Right lobe of liver (tissue), 6 donors: Measurements from ENCODE around the gene HCN2. TPM values are rescaled to one million over a fixed set of nuclear protein-coding genes. Genes with fewer than 3 reads are reported as not detected.
"Not testable (repeated sequence)": the region's sequence is repeated elsewhere in the genome, so short reads cannot be mapped to it uniquely, and the experiment has no call there.

ENCODE experiments used
- ATAC-seq, 4 donors: fragments of 200-7000 bp; cut with Tn5 transposase; one replicate each; pipeline ENCODE4 v1.9.1; 2020; ENCODE audit warnings: mild to moderate bottlenecking in 4 of 4, moderate library complexity in 4 of 4
- DNase-seq, 3 donors: peaks; one replicate each; pipeline ENCODE4 v3.0.0-alpha.2; 2020
- H3K27ac ChIP-seq, 3 donors: fragments of 200-600 bp; one replicate each; pipeline ENCODE4 v1.8.0; 2022
- H3K27me3 ChIP-seq, 2 donors: fragments of 200-600 bp; one replicate each; pipeline ENCODE4 v1.8.0; 2022
- H3K36me3 ChIP-seq, 4 donors: fragments of 200-600 bp; sonication (generic) in 1 of 4; one replicate each; pipeline versions ENCODE4 v1.5.1 to v1.8.0; 2017 to 2022; ENCODE audit warnings: control low read depth in 1 of 4
- H3K4me1 ChIP-seq, 4 donors: fragments of 200-600 bp; sonication (generic) in 1 of 4; one replicate each; pipeline versions ENCODE4 v1.5.1 to v1.8.0; 2017 to 2022; ENCODE audit warnings: control low read depth in 1 of 4
- H3K4me3 ChIP-seq, 3 donors: fragments of 200-600 bp; one replicate each; pipeline ENCODE4 v1.8.0; 2022
- H3K9me3 ChIP-seq, 4 donors: fragments of 200-600 bp; sonication (generic) in 1 of 4; one replicate each; pipeline versions ENCODE4 v1.5.1 to v1.8.0; 2017 to 2022; ENCODE audit warnings: control low read depth in 1 of 4
- POLR2A ChIP-seq: fragments of 450-650 bp; IDR thresholded peaks from one replicate; pipeline ENCODE4 v1.6.1; 2017; ENCODE audit warnings: antibody characterized with exemption, mild to moderate bottlenecking
- WGBS: methylation state at CpG from one replicate; pipeline ENCODE4 v1.1.6; 2018; ENCODE audit warnings: low coverage, low lambda C conversion rate; ENCODE audit not compliant: insufficient coverage; ENCODE audit errors: missing lambda C conversion rate; 5-methylcytosine and 5-hydroxymethylcytosine counted together
- intact Hi-C, 2 donors: fragments of 100-400 bp; cut with DNase I; formaldehyde crosslinking; loops; one replicate each; pipeline versions ENCODE4 v1.11.2 to v1.14.1; 2022
- total RNA-seq, 6 experiments: library from RNA; depleted of rRNA in 2 of 6; stranded (reverse); fragments of >200 nt in 2 of 6; fragmentation: NEBNext Ultra II Directional in 3 of 6; extraction: Animal tissue kit (Norgen Biotek cat#: 25700) in 3 of 6; gene quantifications; one replicate each; pipeline versions ENCODE4 v1.1.0 to v1.2.4, GENCODE V29; 2016 to 2023
- TF ChIP-seq, protein P1 (sequence below), 4 donors: fragments of 200-600 bp in 3 of 4; fragments of 450-650 bp in 1 of 4; IDR thresholded peaks; one replicate each; pipeline versions ENCODE4 v1.5.1 to v1.8.0; 2016 to 2022; ENCODE audit warnings: antibody characterized with exemption in 4 of 4, mild to moderate bottlenecking in 2 of 4
- donor health status: DM: no; HTN: yes; CAD: no.
- donor health status: DM: no; HTN: no; CAD: no.
- donor health status: DM: no; HTN: no; CAD: no.
- donor health status: DM: no; HTN: yes; CAD: no.
- donor health status: DM: no; HTN: yes; CAD: no.

HCN2 gene
- total RNA-seq, 6 experiments from 2014 or later = 0.05 to 0.27 (median 0.09) TPM; not detected in 1

- DNase-seq (peak in 2 of 3 donors; percentile 44 to 56), ATAC-seq (peak; percentile 58 to 69 (median 63))
- H3K4me3 ChIP-seq = no peak overlapping the region
- H3K4me1 ChIP-seq = no peaks in the 10 kb centered on the region
- peaks cover 0 to 26% (median 10%) of the 10 kb centered on the region in 4 donors for H3K36me3 ChIP-seq
- 39% methylated on average over 3 of the region's 38 CpGs for WGBS
- intact Hi-C loops = no loop called here
- H3K27me3 ChIP-seq = peaks cover 0 to 13% of the 10 kb centered on the region in 2 donors
- no peak overlapping the region for H3K27ac ChIP-seq
- TF ChIP-seq, protein P1, sequence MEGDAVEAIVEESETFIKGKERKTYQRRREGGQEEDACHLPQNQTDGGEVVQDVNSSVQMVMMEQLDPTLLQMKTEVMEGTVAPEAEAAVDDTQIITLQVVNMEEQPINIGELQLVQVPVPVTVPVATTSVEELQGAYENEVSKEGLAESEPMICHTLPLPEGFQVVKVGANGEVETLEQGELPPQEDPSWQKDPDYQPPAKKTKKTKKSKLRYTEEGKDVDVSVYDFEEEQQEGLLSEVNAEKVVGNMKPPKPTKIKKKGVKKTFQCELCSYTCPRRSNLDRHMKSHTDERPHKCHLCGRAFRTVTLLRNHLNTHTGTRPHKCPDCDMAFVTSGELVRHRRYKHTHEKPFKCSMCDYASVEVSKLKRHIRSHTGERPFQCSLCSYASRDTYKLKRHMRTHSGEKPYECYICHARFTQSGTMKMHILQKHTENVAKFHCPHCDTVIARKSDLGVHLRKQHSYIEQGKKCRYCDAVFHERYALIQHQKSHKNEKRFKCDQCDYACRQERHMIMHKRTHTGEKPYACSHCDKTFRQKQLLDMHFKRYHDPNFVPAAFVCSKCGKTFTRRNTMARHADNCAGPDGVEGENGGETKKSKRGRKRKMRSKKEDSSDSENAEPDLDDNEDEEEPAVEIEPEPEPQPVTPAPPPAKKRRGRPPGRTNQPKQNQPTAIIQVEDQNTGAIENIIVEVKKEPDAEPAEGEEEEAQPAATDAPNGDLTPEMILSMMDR (IDR thresholded peaks at IDR 0.05) = peak; percentile 74 to 84 (median 77)
- no peak for TF ChIP-seq POLR2A
- no peaks in the 10 kb centered on the region for H3K9me3 ChIP-seq
Measured at GRCh38 chr19:584240-585001, 5.3 kb upstream of the HCN2 start.

GRCh38 chr19:585146-585545 is 4.5 kb upstream of the HCN2 start:
- H3K27me3 ChIP-seq = peaks cover 0 to 13% of the 10 kb centered on the region in 2 donors
- H3K27ac ChIP-seq, H3K9me3 ChIP-seq, ATAC-seq, H3K4me1 ChIP-seq, intact Hi-C loops, DNase-seq, H3K4me3 ChIP-seq: not testable (repeated sequence)
- 79% methylated on average over 24 of the region's 34 CpGs for WGBS
- H3K36me3 ChIP-seq = peaks cover 0 to 21% (median 10%) of the 10 kb centered on the region in 4 donors

DNA sequence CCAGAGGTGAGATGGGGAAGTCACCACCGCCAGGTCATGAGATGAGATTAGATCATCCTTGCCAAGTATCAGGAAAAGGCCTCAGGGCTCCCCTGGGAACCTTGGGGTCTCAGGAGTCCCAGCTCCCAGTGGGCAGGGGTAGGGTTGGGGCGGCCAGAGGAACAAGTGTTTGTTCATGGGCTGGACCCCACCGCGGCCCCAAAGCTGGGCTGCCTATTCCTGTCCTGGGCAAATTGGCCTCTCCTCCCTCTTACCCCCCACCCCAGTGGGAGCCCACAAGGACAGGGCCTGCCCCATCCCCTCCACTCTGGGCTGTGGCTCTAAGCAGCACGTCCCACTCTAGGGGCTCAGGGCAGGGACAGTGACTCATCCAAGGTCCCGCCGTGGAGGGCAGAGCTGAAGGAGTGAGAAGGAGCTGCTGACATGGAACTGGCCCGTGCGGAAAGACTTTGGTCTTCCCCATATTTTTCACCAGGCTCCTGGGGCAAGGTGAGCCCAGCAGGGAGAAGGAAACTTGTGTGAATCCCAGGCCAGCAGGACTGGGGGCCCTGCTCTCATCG is 4.0 kb upstream of the HCN2 start:
- Histone ChIP-seq H3K27me3 (peaks cover 0 to 16% of the 10 kb centered on the region in 2 donors), H3K4me1 (no peaks in the 10 kb centered on the region), H3K9me3 (no peaks in the 10 kb centered on the region), H3K27ac (no peak overlapping the region), H3K4me3 (no peak overlapping the region), H3K36me3 (peaks cover 0 to 16% (median 8%) of the 10 kb centered on the region in 4 donors)
- DNase-seq = peak in 1 of 3 donors; percentile 20
- no peak for ATAC-seq
- TF ChIP-seq, protein P1 (IDR thresholded peaks at IDR 0.05) = no peak
- TF ChIP-seq POLR2A = no peak
- 55% methylated on average over 5 of the region's 10 CpGs for WGBS
- intact Hi-C loops = no loop called here

GRCh38 chr19:588093-588740 is 1.5 kb upstream of the HCN2 start:
- intact Hi-C loops = no loop called here
- DNase-seq (peak in 1 of 3 donors; percentile 68), ATAC-seq (peak; percentile 46 to 62 (median 56))
- peaks cover 0 to 33% of the 10 kb centered on the region in 2 donors for H3K27me3 ChIP-seq
- TF ChIP-seq, protein P1 (IDR thresholded peaks at IDR 0.05) = peak; percentile 27 to 42 (median 36)
- TF ChIP-seq POLR2A = no peak
- no peaks in the 10 kb centered on the region for H3K4me1 ChIP-seq
- WGBS = 1% methylated on average over 13 of the region's 41 CpGs
- no peak overlapping the region for H3K27ac ChIP-seq
- H3K9me3 ChIP-seq = no peaks in the 10 kb centered on the region
- no peaks in the 10 kb centered on the region for H3K36me3 ChIP-seq
- no peak overlapping the region for H3K4me3 ChIP-seq
